CD4-positive, alpha-beta T cell treated with Interleukin-4 for 4 hours (primary cell): ENCODE measurements around the gene ST7.
"Not testable (repeated sequence)": the region's sequence is repeated elsewhere in the genome, so short reads cannot be mapped to it uniquely, and the experiment has no call there.

ENCODE experiments used
- DNase-seq: peaks from one replicate; pipeline ENCODE4 v3.0.0-alpha.2; 2020

ST7 gene

GRCh38 chr7:117011419-117012260 lies 58.3 kb downstream of the ST7 start:
- no peak for DNase-seq

- no peak for DNase-seq
Measured at GRCh38 chr7:117012284-117012683, 59.0 kb downstream of the ST7 start.

- DNase-seq = peak; percentile 18
Measured at GRCh38 chr7:117012696-117013095, 59.4 kb downstream of the ST7 start.

GRCh38 chr7:117014099-117014656 lies 60.9 kb downstream of the ST7 start:
- no peak for DNase-seq

- DNase-seq = no peak
Measured at GRCh38 chr7:117014673-117015133, 61.4 kb downstream of the ST7 start.

GRCh38 chr7:117015258-117016184 lies 62.2 kb downstream of the ST7 start:
- no peak for DNase-seq

- no peak for DNase-seq
Measured at GRCh38 chr7:117017017-117017451, 63.7 kb downstream of the ST7 start.

GRCh38 chr7:117017702-117018266 lies 64.5 kb downstream of the ST7 start:
- DNase-seq = no peak

- DNase-seq = no peak
Measured at GRCh38 chr7:117018713-117019112, 65.4 kb downstream of the ST7 start.

- no peak for DNase-seq
Measured at GRCh38 chr7:117019287-117019686, 66.0 kb downstream of the ST7 start.

- DNase-seq = no peak
Measured at GRCh38 chr7:117019786-117020590, 66.7 kb downstream of the ST7 start.

GRCh38 chr7:117020591-117020973 lies 67.3 kb downstream of the ST7 start:
- no peak for DNase-seq

- DNase-seq = no peak
Measured at GRCh38 chr7:117021366-117021765, 68.1 kb downstream of the ST7 start.

GRCh38 chr7:117021986-117022385 lies 68.7 kb downstream of the ST7 start:
- DNase-seq = no peak

- no peak for DNase-seq
Measured at GRCh38 chr7:117023325-117023854, 70.1 kb downstream of the ST7 start.

- DNase-seq = no peak
Measured at GRCh38 chr7:117024811-117025210, 71.5 kb downstream of the ST7 start.

- DNase-seq = no peak
Measured at GRCh38 chr7:117025891-117026290, 72.6 kb downstream of the ST7 start.

- DNase-seq = not testable (repeated sequence)
Measured at GRCh38 chr7:117030346-117030745, 77.0 kb downstream of the ST7 start.

GRCh38 chr7:117030793-117031192 lies 77.5 kb downstream of the ST7 start:
- DNase-seq = not testable (repeated sequence)

GRCh38 chr7:117032810-117033209 lies 79.5 kb downstream of the ST7 start:
- no peak for DNase-seq

- no peak for DNase-seq
Measured at GRCh38 chr7:117034851-117035464, 81.7 kb downstream of the ST7 start.
